HepG2 (cell line): ENCODE data around the gene PLCXD1. TPM values are rescaled to one million over a fixed set of nuclear protein-coding genes. Genes with fewer than 3 reads are reported as not detected.

Experiments
- CENPT ChIP-seq: sonication (generic); formaldehyde crosslinking; IDR thresholded peaks from 2 replicates; pipeline ENCODE4 v1.8.0; 2022; ENCODE audit warnings: low read depth, mild to moderate bottlenecking, moderate library complexity, missing genetic modification reagents
- DMAP1 ChIP-seq: IDR thresholded peaks from 2 replicates; pipeline ENCODE4 v1.6.1; 2016
- FOXK2 ChIP-seq: fragments of 450-650 bp; IDR thresholded peaks from 2 replicates; pipeline ENCODE4 v1.6.1; 2016
- HMG20B ChIP-seq: conservative IDR thresholded peaks from 2 replicates; pipeline ENCODE4 v1.6.1; 2016; ENCODE audit warnings: missing genetic modification reagents, missing compliant biosample characterization
- HNRNPL ChIP-seq: fragments of 200-400 bp; formaldehyde crosslinking; IDR thresholded peaks from 2 replicates; pipeline ENCODE4 v1.6.1; 2017; ENCODE audit warnings: mild to moderate bottlenecking, low read depth, low read length
- MAX ChIP-seq: IDR thresholded peaks from 2 replicates; pipeline ENCODE4 v1.6.1; 2012; ENCODE audit warnings: inconsistent platforms
- RBFOX2 ChIP-seq: fragments of 200-400 bp; formaldehyde crosslinking; IDR thresholded peaks from 2 replicates; pipeline ENCODE4 v1.6.1; 2017; ENCODE audit warnings: low read depth, mild to moderate bottlenecking, low read length
- RBM22 ChIP-seq: fragments of 200-400 bp; formaldehyde crosslinking; optimal IDR thresholded peaks from 2 replicates; pipeline ENCODE3; 2017; ENCODE audit warnings: mild to moderate bottlenecking, low read length, moderate library complexity
- SKI ChIP-seq: fragments of 450-650 bp; IDR thresholded peaks from one replicate; pipeline ENCODE4 v1.6.1; 2018; ENCODE audit warnings: mild to moderate bottlenecking; ENCODE audit not compliant: partially characterized antibody
- STAT6 ChIP-seq: sonication (generic); formaldehyde crosslinking; IDR thresholded peaks from 2 replicates; pipeline ENCODE4 v1.4.0; 2020; ENCODE audit warnings: missing genetic modification reagents, mild to moderate bottlenecking, borderline replicate concordance
- ZBTB38 ChIP-seq: sonication (generic); formaldehyde crosslinking; IDR thresholded peaks from 2 replicates; pipeline ENCODE4 v1.5.1; 2020; ENCODE audit warnings: mild to moderate bottlenecking, missing genetic modification reagents
- ZNF124 ChIP-seq: sonication (generic); formaldehyde crosslinking; IDR thresholded peaks from 2 replicates; pipeline ENCODE4 v1.4.0; 2020; ENCODE audit warnings: missing genetic modification reagents
- ZNF33A ChIP-seq: sonication (generic); formaldehyde crosslinking; IDR thresholded peaks from 2 replicates; pipeline ENCODE4 v1.5.1; 2020; ENCODE audit warnings: missing genetic modification reagents, mild to moderate bottlenecking, moderate library complexity, borderline replicate concordance
- ZNF572 ChIP-seq: sonication (generic); formaldehyde crosslinking; IDR thresholded peaks from 2 replicates; pipeline ENCODE4 v1.5.1; 2020; ENCODE audit warnings: mild to moderate bottlenecking, missing genetic modification reagents
- ZNF616 ChIP-seq: sonication (generic); formaldehyde crosslinking; IDR thresholded peaks from 2 replicates; pipeline ENCODE4 v1.5.0; 2020; ENCODE audit warnings: low read depth, mild to moderate bottlenecking, missing genetic modification reagents
- ZNF629 ChIP-seq: sonication (generic); formaldehyde crosslinking; conservative IDR thresholded peaks from 2 replicates; pipeline ENCODE4 v1.5.0; 2020; ENCODE audit warnings: missing genetic modification reagents
- ZNF800 ChIP-seq: sonication (generic); formaldehyde crosslinking; IDR thresholded peaks from 2 replicates; pipeline ENCODE4 v1.4.0; 2020; ENCODE audit warnings: missing genetic modification reagents
- ZNF839 ChIP-seq: sonication (generic); formaldehyde crosslinking; IDR thresholded peaks from 2 replicates; pipeline ENCODE4 v1.4.0; 2020; ENCODE audit warnings: missing genetic modification reagents, mild to moderate bottlenecking, borderline replicate concordance
- ZNF850 ChIP-seq: sonication (generic); formaldehyde crosslinking; conservative IDR thresholded peaks from 2 replicates; pipeline ENCODE4 v1.9.0; 2021; ENCODE audit warnings: mild to moderate bottlenecking, missing genetic modification reagents
- polyA plus RNA-seq, 8 experiments: library from polyadenylated mRNA; depleted of rRNA in 3 of 8; stranded (reverse) in 7 of 8; unstranded in 1 of 8; fragments of >200 nt; fragmentation: Illumina TruSeq in 4 of 8; extraction: Trizol in 4 of 8; gene quantifications; 2 replicates each; pipeline versions ENCODE4 v1.2.1 to v1.2.3, GENCODE V29; 2011 to 2016; ENCODE audit warnings: low read depth in 4 of 8, missing spikeins in 1 of 8, mixed read lengths in 1 of 8; ENCODE audit not compliant: insufficient read depth in 1 of 8
- total RNA-seq, 5 experiments: library from RNA; depleted of rRNA; stranded (reverse); fragments of >200 nt; fragmentation: Illumina TruSeq; extraction: Trizol; gene quantifications; 2 replicates each; pipeline ENCODE4 v1.2.3, GENCODE V29; 2016; ENCODE audit warnings: low read depth in 1 of 5
- TF ChIP-seq, protein P1 (sequence below): sonication (generic); formaldehyde crosslinking; IDR thresholded peaks from 2 replicates; pipeline ENCODE4 v1.5.1; 2020; ENCODE audit warnings: mild to moderate bottlenecking, missing genetic modification reagents, borderline replicate concordance

The PLCXD1 gene
- total and polyA plus RNA-seq, 2 of the 13 experiments (the other 11 are each of a cell fraction or from before 2014, with no cell fraction given), result 87.7 to 153 TPM

DNA sequence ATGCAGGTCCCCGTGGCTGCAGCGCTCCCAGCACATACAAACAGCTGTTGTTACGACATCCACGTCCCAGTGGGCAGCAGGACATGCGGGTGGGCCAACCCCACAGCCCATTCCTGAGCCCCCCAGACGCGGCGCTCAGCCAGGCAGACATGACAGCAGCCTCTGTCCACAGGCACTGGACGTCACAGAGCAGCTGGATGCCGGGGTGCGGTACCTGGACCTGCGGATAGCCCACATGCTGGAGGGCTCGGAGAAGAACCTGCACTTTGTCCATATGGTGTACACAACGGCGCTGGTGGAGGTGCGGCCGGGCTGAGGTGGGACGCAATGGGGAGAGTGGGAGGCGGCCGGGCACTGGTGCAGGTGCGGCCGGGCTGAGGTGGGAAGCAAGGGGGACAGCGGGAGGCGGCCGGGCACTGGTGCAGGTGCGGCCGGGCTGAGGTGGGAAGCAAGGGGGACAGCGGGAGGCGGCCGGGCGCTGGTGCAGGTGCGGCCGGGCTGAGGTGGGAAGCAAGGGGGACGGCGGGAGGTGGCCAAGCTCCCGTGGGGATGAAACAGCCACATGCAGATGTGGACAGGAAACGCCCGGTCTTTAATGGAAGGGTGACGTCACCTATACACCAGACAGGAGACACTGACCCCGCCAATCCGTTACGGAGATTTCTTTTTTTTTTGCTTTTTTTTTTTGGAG, 9.4 kb downstream of the PLCXD1 start (continued):
- TF ChIP-seq RBM22 (peak; percentile 64), ZNF800 (CRISPR knock-in tag) (no peak), CENPT (CRISPR knock-in tag) (no peak), DMAP1 (no peak), ZNF629 (CRISPR knock-in tag) (no peak), ZNF616 (CRISPR knock-in tag) (no peak), ZNF850 (CRISPR knock-in tag) (no peak), MAX (no peak), HNRNPL (0 out of 2 replicates have a peak, but pooled peaks have one; percentile 53), ZNF33A (CRISPR knock-in tag) (no peak), RBFOX2 (peak; percentile 91), STAT6 (no peak), ZBTB38 (CRISPR knock-in tag) (no peak), ZNF124 (CRISPR knock-in tag) (no peak), HMG20B (no peak), ZNF572 (CRISPR knock-in tag) (no peak), ZNF839 (CRISPR knock-in tag) (no peak), SKI (no peak), FOXK2 (no peak)
- TF ChIP-seq, protein P1, sequence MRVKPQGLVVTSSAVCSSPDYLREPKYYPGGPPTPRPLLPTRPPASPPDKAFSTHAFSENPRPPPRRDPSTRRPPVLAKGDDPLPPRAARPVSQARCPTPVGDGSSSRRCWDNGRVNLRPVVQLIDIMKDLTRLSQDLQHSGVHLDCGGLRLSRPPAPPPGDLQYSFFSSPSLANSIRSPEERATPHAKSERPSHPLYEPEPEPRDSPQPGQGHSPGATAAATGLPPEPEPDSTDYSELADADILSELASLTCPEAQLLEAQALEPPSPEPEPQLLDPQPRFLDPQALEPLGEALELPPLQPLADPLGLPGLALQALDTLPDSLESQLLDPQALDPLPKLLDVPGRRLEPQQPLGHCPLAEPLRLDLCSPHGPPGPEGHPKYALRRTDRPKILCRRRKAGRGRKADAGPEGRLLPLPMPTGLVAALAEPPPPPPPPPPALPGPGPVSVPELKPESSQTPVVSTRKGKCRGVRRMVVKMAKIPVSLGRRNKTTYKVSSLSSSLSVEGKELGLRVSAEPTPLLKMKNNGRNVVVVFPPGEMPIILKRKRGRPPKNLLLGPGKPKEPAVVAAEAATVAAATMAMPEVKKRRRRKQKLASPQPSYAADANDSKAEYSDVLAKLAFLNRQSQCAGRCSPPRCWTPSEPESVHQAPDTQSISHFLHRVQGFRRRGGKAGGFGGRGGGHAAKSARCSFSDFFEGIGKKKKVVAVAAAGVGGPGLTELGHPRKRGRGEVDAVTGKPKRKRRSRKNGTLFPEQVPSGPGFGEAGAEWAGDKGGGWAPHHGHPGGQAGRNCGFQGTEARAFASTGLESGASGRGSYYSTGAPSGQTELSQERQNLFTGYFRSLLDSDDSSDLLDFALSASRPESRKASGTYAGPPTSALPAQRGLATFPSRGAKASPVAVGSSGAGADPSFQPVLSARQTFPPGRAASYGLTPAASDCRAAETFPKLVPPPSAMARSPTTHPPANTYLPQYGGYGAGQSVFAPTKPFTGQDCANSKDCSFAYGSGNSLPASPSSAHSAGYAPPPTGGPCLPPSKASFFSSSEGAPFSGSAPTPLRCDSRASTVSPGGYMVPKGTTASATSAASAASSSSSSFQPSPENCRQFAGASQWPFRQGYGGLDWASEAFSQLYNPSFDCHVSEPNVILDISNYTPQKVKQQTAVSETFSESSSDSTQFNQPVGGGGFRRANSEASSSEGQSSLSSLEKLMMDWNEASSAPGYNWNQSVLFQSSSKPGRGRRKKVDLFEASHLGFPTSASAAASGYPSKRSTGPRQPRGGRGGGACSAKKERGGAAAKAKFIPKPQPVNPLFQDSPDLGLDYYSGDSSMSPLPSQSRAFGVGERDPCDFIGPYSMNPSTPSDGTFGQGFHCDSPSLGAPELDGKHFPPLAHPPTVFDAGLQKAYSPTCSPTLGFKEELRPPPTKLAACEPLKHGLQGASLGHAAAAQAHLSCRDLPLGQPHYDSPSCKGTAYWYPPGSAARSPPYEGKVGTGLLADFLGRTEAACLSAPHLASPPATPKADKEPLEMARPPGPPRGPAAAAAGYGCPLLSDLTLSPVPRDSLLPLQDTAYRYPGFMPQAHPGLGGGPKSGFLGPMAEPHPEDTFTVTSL (CRISPR knock-in tag), result no peak
